Common myeloid progenitor, CD34-positive (primary cell): ENCODE measurements around the gene LTBP1.

ENCODE experiments used
- CTCF ChIA-PET: fragments of 350-600 bp; sonication (Branson Sonifier 250); formaldehyde crosslinking; loops from one replicate; lab custom pipeline; 2021; ENCODE audit warnings: antibody characterized with exemption; lab: Charles Lee
- POLR2A ChIA-PET: fragments of 350-600 bp; sonication (Branson Sonifier 250); formaldehyde crosslinking; loops from one replicate; lab custom pipeline; 2021; ENCODE audit warnings: antibody characterized with exemption; lab: Charles Lee
- DNase-seq, 3 donors: peaks; one replicate each; pipeline versions ENCODE4 v3.0.0 to v3.0.0-alpha.2; 2013
- H3K27ac ChIP-seq, 2 experiments: 1 replicate in 1 of 2; 2 replicates in 1 of 2; pipeline ENCODE4 v1.7.0; 2013; ENCODE audit warnings: inconsistent platforms in 2 of 2, low read length in 2 of 2, mild to moderate bottlenecking in 2 of 2, low read depth in 1 of 2, moderate library complexity in 1 of 2; ENCODE audit not compliant: severe bottlenecking in 2 of 2, insufficient read depth in 1 of 2, poor library complexity in 1 of 2
- H3K27me3 ChIP-seq, 5 experiments: replicated peaks in 2 of 5; 1 replicate in 3 of 5; 2 replicates in 2 of 5; pipeline versions ENCODE4 v1.6.1 to v1.7.0; 2013; ENCODE audit warnings: low read length in 4 of 5, mild to moderate bottlenecking in 2 of 5, moderate library complexity in 2 of 5, inconsistent platforms in 1 of 5; ENCODE audit not compliant: insufficient read depth in 5 of 5, control insufficient read depth in 4 of 5
- H3K36me3 ChIP-seq, 4 experiments: 1 replicate in 2 of 4; 2 replicates in 2 of 4; pipeline versions ENCODE4 v1.6.1 to v1.7.0; 2013; ENCODE audit warnings: low read length in 3 of 4, control low read depth in 1 of 4, mild to moderate bottlenecking in 1 of 4; ENCODE audit not compliant: control insufficient read depth in 4 of 4, insufficient read depth in 4 of 4
- H3K4me1 ChIP-seq, 4 experiments: 1 replicate in 3 of 4; 2 replicates in 1 of 4; pipeline versions ENCODE4 v1.6.1 to v1.7.1; 2013; ENCODE audit warnings: low read length in 3 of 4, mild to moderate bottlenecking in 3 of 4, control low read depth in 1 of 4, inconsistent platforms in 1 of 4, moderate library complexity in 1 of 4; ENCODE audit not compliant: control insufficient read depth in 4 of 4, insufficient read depth in 4 of 4; ENCODE audit errors: control extremely low read depth in 1 of 4
- H3K4me3 ChIP-seq, 7 experiments: 1 replicate in 4 of 7; 2 replicates in 3 of 7; pipeline versions ENCODE4 v1.5.1 to v1.7.0; 2013; ENCODE audit warnings: mild to moderate bottlenecking in 7 of 7, low read length in 6 of 7, moderate library complexity in 6 of 7, inconsistent platforms in 2 of 7, low read depth in 2 of 7, control low read depth in 1 of 7; ENCODE audit not compliant: insufficient read depth in 4 of 7, control insufficient read depth in 1 of 7; ENCODE audit errors: extremely low read depth in 1 of 7
- H3K9me3 ChIP-seq, 5 experiments: 1 replicate in 4 of 5; 2 replicates in 1 of 5; pipeline versions ENCODE4 v1.6.1 to v1.7.1; 2013; ENCODE audit warnings: low read length in 4 of 5, mild to moderate bottlenecking in 2 of 5, inconsistent platforms in 1 of 5, low read depth in 1 of 5, moderate library complexity in 1 of 5; ENCODE audit not compliant: control insufficient read depth in 4 of 5, insufficient read depth in 2 of 5; ENCODE audit errors: control extremely low read depth in 1 of 5
- WGBS: methylation state at CpG from one replicate; pipeline ENCODE4 v1.1.5; 2013; ENCODE audit not compliant: insufficient coverage; 5-methylcytosine and 5-hydroxymethylcytosine counted together

Gene LTBP1

GRCh38 chr2:33108483-33109443, 162.0 kb downstream of the LTBP1 start:
- peaks cover 0 to 3% (median 0%) of the 10 kb centered on the region in 5 experiments for H3K27me3 ChIP-seq
- no peaks in the 10 kb centered on the region for H3K4me1 ChIP-seq
- no peaks in the 10 kb centered on the region for H3K9me3 ChIP-seq
- ChIA-PET CTCF (no interaction called here), POLR2A (no interaction called here)
- H3K27ac ChIP-seq, result no peak overlapping the region
- peak; percentile 17 to 55 (median 26) for DNase-seq
- no peak overlapping the region for H3K4me3 ChIP-seq
- no peaks in the 10 kb centered on the region for H3K36me3 ChIP-seq
- WGBS, result 92% methylated on average over 10 of the region's 11 CpGs

GRCh38 chr2:33110461-33110860, 163.7 kb downstream of the LTBP1 start:
- Histone ChIP-seq H3K27ac (no peak overlapping the region), H3K4me1 (no peaks in the 10 kb centered on the region), H3K36me3 (no peaks in the 10 kb centered on the region), H3K4me3 (no peak overlapping the region), H3K27me3 (peaks cover 0 to 3% (median 0%) of the 10 kb centered on the region in 5 experiments), H3K9me3 (no peaks in the 10 kb centered on the region)
- CTCF ChIA-PET, result no interaction called here
- DNase-seq, result no peak
- POLR2A ChIA-PET, result no interaction called here
- WGBS, result 95% methylated on average over 3 of the region's 5 CpGs

- no peak for DNase-seq
- H3K9me3 ChIP-seq, result no peaks in the 10 kb centered on the region
- no peak overlapping the region for H3K4me3 ChIP-seq
- H3K27me3 ChIP-seq, result peaks cover 0 to 3% (median 0%) of the 10 kb centered on the region in 5 experiments
- WGBS, result 75% methylated on average over 8 of the region's 10 CpGs
- CTCF ChIA-PET, result no interaction called here
- no peaks in the 10 kb centered on the region for H3K4me1 ChIP-seq
- H3K36me3 ChIP-seq, result no peaks in the 10 kb centered on the region
- POLR2A ChIA-PET, result no interaction called here
- H3K27ac ChIP-seq, result no peak overlapping the region
Measured at GRCh38 chr2:33111002-33111446, 164.3 kb downstream of the LTBP1 start.

GRCh38 chr2:33115196-33115595, 168.4 kb downstream of the LTBP1 start:
- DNase-seq, result no peak
- no peak overlapping the region for H3K27ac ChIP-seq
- no peaks in the 10 kb centered on the region for H3K4me1 ChIP-seq
- CTCF ChIA-PET, result no interaction called here
- H3K36me3 ChIP-seq, result no peaks in the 10 kb centered on the region
- POLR2A ChIA-PET, result no interaction called here
- 100% methylated on average over 1 of the region's 2 CpGs for WGBS
- H3K9me3 ChIP-seq, result peaks cover 0 to 2% (median 0%) of the 10 kb centered on the region in 5 experiments
- H3K27me3 ChIP-seq, result no peaks in the 10 kb centered on the region
- H3K4me3 ChIP-seq, result no peak overlapping the region

- H3K9me3 ChIP-seq, result peaks cover 0 to 2% (median 0%) of the 10 kb centered on the region in 5 experiments
- CTCF ChIA-PET, result no interaction called here
- no CpG with 5 or more reads among the region's 1 CpG for WGBS
- POLR2A ChIA-PET, result no interaction called here
- H3K27ac ChIP-seq, result no peak overlapping the region
- H3K4me1 ChIP-seq, result no peaks in the 10 kb centered on the region
- no peaks in the 10 kb centered on the region for H3K36me3 ChIP-seq
- H3K4me3 ChIP-seq, result no peak overlapping the region
- H3K27me3 ChIP-seq, result no peaks in the 10 kb centered on the region
- DNase-seq, result no peak
Measured at GRCh38 chr2:33115728-33116127, 169.0 kb downstream of the LTBP1 start.

- ChIA-PET POLR2A (no interaction called here), CTCF (no interaction called here)
- no peaks in the 10 kb centered on the region for H3K4me1 ChIP-seq
- peaks cover 0 to 2% (median 0%) of the 10 kb centered on the region in 5 experiments for H3K9me3 ChIP-seq
- 97% methylated on average over 4 of the region's 4 CpGs for WGBS
- no peaks in the 10 kb centered on the region for H3K27me3 ChIP-seq
- H3K4me3 ChIP-seq, result no peak overlapping the region
- no peak for DNase-seq
- H3K36me3 ChIP-seq, result no peaks in the 10 kb centered on the region
- no peak overlapping the region for H3K27ac ChIP-seq
Measured at GRCh38 chr2:33116799-33117198, 170.0 kb downstream of the LTBP1 start.

GRCh38 chr2:33118651-33119050, 171.9 kb downstream of the LTBP1 start:
- Histone ChIP-seq H3K9me3 (peaks cover 0 to 2% (median 0%) of the 10 kb centered on the region in 5 experiments), H3K4me1 (no peaks in the 10 kb centered on the region), H3K27ac (no peak overlapping the region), H3K36me3 (no peaks in the 10 kb centered on the region), H3K27me3 (no peaks in the 10 kb centered on the region), H3K4me3 (no peak overlapping the region)
- POLR2A ChIA-PET, result no interaction called here
- CTCF ChIA-PET, result no interaction called here
- no peak for DNase-seq
- no CpG with 5 or more reads among the region's 6 CpGs for WGBS
